ENCODE results near the gene MACIR. TPM values are rescaled to one million over a fixed set of nuclear protein-coding genes. Genes with fewer than 3 reads are reported as not detected.

Gene MACIR
- total and polyA plus RNA-seq, 9 of the 15 experiments (the other 6 are each of a cell fraction or from before 2014, with no cell fraction given), result 1.4 to 11.6 (median 9.4) TPM

GRCh38 chr5:103224118-103224893, 34.3 kb upstream of the MACIR start (continued):
- TF ChIP-seq CHD7 (IDR thresholded peaks at IDR 0.05; ENCODE audit: low read depth, low read length), result no peak
- 0 out of 4 replicates have a peak, but pooled peaks of 1 of the 2 experiments have one; percentile 25 for TF ChIP-seq MNT (conservative IDR thresholded peaks at IDR 0.05)
- TF ChIP-seq KLF16 (IDR thresholded peaks at IDR 0.05), result no peak
- TF ChIP-seq ZNF408 (CRISPR knock-in tag; IDR thresholded peaks at IDR 0.05; ENCODE audit: low read depth), result no peak
- TF ChIP-seq ELK3 (CRISPR knock-in tag; IDR thresholded peaks at IDR 0.05), result no peak
- TF ChIP-seq CTCF (IDR thresholded peaks at IDR 0.05 in 2 of 3, conservative IDR thresholded peaks at IDR 0.05 in 1 of 3; ENCODE audit: insufficient read depth in 2 of 3, low read depth in 1 of 3, low read length in 3 of 3), result peak; percentile 68 to 84 (median 84)
- TF ChIP-seq JUN (IDR thresholded peaks at IDR 0.05; ENCODE audit: borderline replicate concordance, low read depth, low read length), result no peak
- no peak for TF ChIP-seq JUN (CRISPR knock-in tag; IDR thresholded peaks at IDR 0.05; ENCODE audit: borderline replicate concordance)
- TF ChIP-seq ZNF766 (CRISPR knock-in tag; conservative IDR thresholded peaks at IDR 0.05), result no peak
- TF ChIP-seq EP400 (IDR thresholded peaks at IDR 0.05), result no peak
